ENCODE results near the gene GFRA1.

The GFRA1 gene

GRCh38 chr10:116272440-116273283 lies at the start of gene GFRA1:
Gene GFRA1, minus strand, starts transcription at chr10:116273206. Its CDS starts 1,177 bp downstream, at chr10:116272029.
- DNase-seq: peak; percentile 61

GRCh38 chr10:116316503-116316902 lies 43.5 kb upstream of the GFRA1 start:
- no peak for DNase-seq

- no peak for DNase-seq
Observed at GRCh38 chr10:116312548-116312947, 39.5 kb upstream of the GFRA1 start.

GRCh38 chr10:116311706-116312490 lies 38.9 kb upstream of the GFRA1 start:
- no peak for DNase-seq

GRCh38 chr10:116311016-116311415 lies 38.0 kb upstream of the GFRA1 start:
- DNase-seq: no peak

GRCh38 chr10:116307455-116307854 lies 34.4 kb upstream of the GFRA1 start:
- no peak for DNase-seq

- DNase-seq: no peak
Observed at GRCh38 chr10:116306847-116307246, 33.8 kb upstream of the GFRA1 start.

- no peak for DNase-seq
Observed at GRCh38 chr10:116304923-116305322, 31.9 kb upstream of the GFRA1 start.

- DNase-seq: no peak
Observed at GRCh38 chr10:116300542-116300941, 27.5 kb upstream of the GFRA1 start.

GRCh38 chr10:116298586-116298985 lies 25.6 kb upstream of the GFRA1 start:
- no peak for DNase-seq

GRCh38 chr10:116296291-116296721 lies 23.3 kb upstream of the GFRA1 start:
- peak; percentile 71 for DNase-seq

GRCh38 chr10:116292493-116292892 lies 19.5 kb upstream of the GFRA1 start:
- no peak for DNase-seq

- no peak for DNase-seq
Observed at GRCh38 chr10:116289652-116290051, 16.6 kb upstream of the GFRA1 start.

- DNase-seq: peak; percentile 67
Observed at GRCh38 chr10:116287906-116288501, 15.0 kb upstream of the GFRA1 start.

GRCh38 chr10:116286626-116287200 lies 13.7 kb upstream of the GFRA1 start:
- DNase-seq: no peak

- DNase-seq: peak; percentile 30
Observed at GRCh38 chr10:116281775-116282174, 8.8 kb upstream of the GFRA1 start.

- peak; percentile 70 for DNase-seq
Observed at GRCh38 chr10:116278846-116279245, 5.8 kb upstream of the GFRA1 start.

- DNase-seq: no peak
Observed at GRCh38 chr10:116276981-116277380, 4.0 kb upstream of the GFRA1 start.

- DNase-seq: peak; percentile 60
Observed at GRCh38 chr10:116274064-116274904, 1.3 kb upstream of the GFRA1 start.

GRCh38 chr10:116271593-116272439 lies 1.2 kb downstream of the GFRA1 start:
- DNase-seq: peak; percentile 57
